Measurements from ENCODE around the gene VSIG4.

VSIG4 gene

GRCh38 chrX:66053414-66053813, 13.5 kb upstream of the VSIG4 start:
- no peak overlapping the region for H3K4me3 ChIP-seq (ENCODE audit: low read depth, low read length)
- no peak for DNase-seq (ENCODE audit: low read depth)
- TF ChIP-seq CTCF (IDR thresholded peaks at IDR 0.05; ENCODE audit: low read depth, low read length, missing control alignments): no peak
- in situ Hi-C loops (cut with HindIII; ENCODE audit: low sequenced_read_pairs): no loop called here

- no peak for TF ChIP-seq CTCF (IDR thresholded peaks at IDR 0.05; ENCODE audit: low read depth, low read length, missing control alignments)
- in situ Hi-C loops (cut with HindIII; ENCODE audit: low sequenced_read_pairs): no loop called here
- DNase-seq (ENCODE audit: low read depth): no peak
- H3K4me3 ChIP-seq (ENCODE audit: low read depth, low read length): no peak overlapping the region
Observed at GRCh38 chrX:66051980-66052379, 12.1 kb upstream of the VSIG4 start.

GRCh38 chrX:66050140-66050569, 10.3 kb upstream of the VSIG4 start:
- TF ChIP-seq CTCF (IDR thresholded peaks at IDR 0.05; ENCODE audit: low read depth, low read length, missing control alignments): no peak
- DNase-seq (ENCODE audit: low read depth): no peak
- in situ Hi-C loops (cut with HindIII; ENCODE audit: low sequenced_read_pairs): no loop called here
- H3K4me3 ChIP-seq (ENCODE audit: low read depth, low read length): no peak overlapping the region

- H3K4me3 ChIP-seq (ENCODE audit: low read depth, low read length): no peak overlapping the region
- DNase-seq (ENCODE audit: low read depth): no peak
- in situ Hi-C loops (cut with HindIII; ENCODE audit: low sequenced_read_pairs): no loop called here
- no peak for TF ChIP-seq CTCF (IDR thresholded peaks at IDR 0.05; ENCODE audit: low read depth, low read length, missing control alignments)
Observed at GRCh38 chrX:66049056-66049455, 9.2 kb upstream of the VSIG4 start.

GRCh38 chrX:66046612-66047235, 6.8 kb upstream of the VSIG4 start:
- in situ Hi-C loops (cut with HindIII; ENCODE audit: low sequenced_read_pairs): no loop called here
- TF ChIP-seq CTCF (IDR thresholded peaks at IDR 0.05; ENCODE audit: low read depth, low read length, missing control alignments): no peak
- H3K4me3 ChIP-seq (ENCODE audit: low read depth, low read length): no peak overlapping the region
- no peak for DNase-seq (ENCODE audit: low read depth)

- in situ Hi-C loops (cut with HindIII; ENCODE audit: low sequenced_read_pairs): no loop called here
- TF ChIP-seq CTCF (IDR thresholded peaks at IDR 0.05; ENCODE audit: low read depth, low read length, missing control alignments): no peak
- no peak for DNase-seq (ENCODE audit: low read depth)
- H3K4me3 ChIP-seq (ENCODE audit: low read depth, low read length): no peak overlapping the region
Observed at GRCh38 chrX:66045894-66046293, 6.0 kb upstream of the VSIG4 start.
